Esophagus squamous epithelium (tissue), 4 donors: ENCODE data around the gene SLAMF9.

Experiments
- POLR2A ChIP-seq, 4 donors: fragments of 450-650 bp; IDR thresholded peaks; one replicate each; pipeline ENCODE4 v1.6.1; 2017; ENCODE audit warnings: antibody characterized with exemption in 4 of 4, mild to moderate bottlenecking in 4 of 4, moderate library complexity in 3 of 4
- TF ChIP-seq, protein P1 (sequence below), 6 experiments: fragments of 450-650 bp in 4 of 6; fragments of 200-600 bp in 2 of 6; sonication (generic) in 2 of 6; IDR thresholded peaks; one replicate each; pipeline ENCODE4 v1.5.1; 2016 to 2019; ENCODE audit warnings: antibody characterized with exemption in 6 of 6, mild to moderate bottlenecking in 4 of 6, moderate library complexity in 4 of 6

DNA sequence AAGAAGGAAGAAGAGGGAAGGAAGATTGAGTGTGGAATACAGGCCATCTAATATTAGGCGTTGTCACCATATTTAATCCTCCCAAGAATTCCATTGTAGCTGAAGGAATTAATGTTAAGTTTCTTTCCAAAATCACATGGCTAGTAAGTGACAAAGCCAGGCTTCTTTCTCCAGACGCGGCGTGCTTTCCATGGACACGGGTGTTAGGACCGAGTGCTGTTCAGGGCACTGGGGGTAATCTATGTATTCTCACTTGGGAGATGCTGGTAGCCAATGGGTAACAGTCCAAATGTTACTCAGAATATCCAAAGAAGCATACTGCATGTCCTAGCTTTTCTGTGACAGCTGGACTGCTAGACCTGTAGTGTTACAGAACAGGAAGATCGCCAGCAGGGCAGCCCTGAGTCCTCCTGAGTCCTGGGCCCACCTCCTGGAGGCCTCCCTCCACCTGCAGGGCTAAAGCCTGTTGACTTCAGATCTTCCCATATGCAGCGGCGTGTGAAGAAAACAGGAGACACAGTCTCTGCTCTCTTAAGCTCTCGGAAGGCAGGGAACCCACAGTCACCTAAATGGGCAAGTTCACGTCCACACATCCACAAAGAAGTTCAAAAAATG lies 13.9 kb downstream of the SLAMF9 start:
- TF ChIP-seq, protein P1, sequence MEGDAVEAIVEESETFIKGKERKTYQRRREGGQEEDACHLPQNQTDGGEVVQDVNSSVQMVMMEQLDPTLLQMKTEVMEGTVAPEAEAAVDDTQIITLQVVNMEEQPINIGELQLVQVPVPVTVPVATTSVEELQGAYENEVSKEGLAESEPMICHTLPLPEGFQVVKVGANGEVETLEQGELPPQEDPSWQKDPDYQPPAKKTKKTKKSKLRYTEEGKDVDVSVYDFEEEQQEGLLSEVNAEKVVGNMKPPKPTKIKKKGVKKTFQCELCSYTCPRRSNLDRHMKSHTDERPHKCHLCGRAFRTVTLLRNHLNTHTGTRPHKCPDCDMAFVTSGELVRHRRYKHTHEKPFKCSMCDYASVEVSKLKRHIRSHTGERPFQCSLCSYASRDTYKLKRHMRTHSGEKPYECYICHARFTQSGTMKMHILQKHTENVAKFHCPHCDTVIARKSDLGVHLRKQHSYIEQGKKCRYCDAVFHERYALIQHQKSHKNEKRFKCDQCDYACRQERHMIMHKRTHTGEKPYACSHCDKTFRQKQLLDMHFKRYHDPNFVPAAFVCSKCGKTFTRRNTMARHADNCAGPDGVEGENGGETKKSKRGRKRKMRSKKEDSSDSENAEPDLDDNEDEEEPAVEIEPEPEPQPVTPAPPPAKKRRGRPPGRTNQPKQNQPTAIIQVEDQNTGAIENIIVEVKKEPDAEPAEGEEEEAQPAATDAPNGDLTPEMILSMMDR (IDR thresholded peaks at IDR 0.05): no peak
- TF ChIP-seq POLR2A (IDR thresholded peaks at IDR 0.05): no peak
